22Rv1 (cell line): ENCODE results near the gene LRRFIP1.

Experiments used
- CTCF ChIP-seq: fragments of 450-650 bp; IDR thresholded peaks from 2 replicates; pipeline ENCODE4 v1.5.1; 2017; ENCODE audit warnings: mild to moderate bottlenecking
- ZFX ChIP-seq: fragments of 450-650 bp; IDR thresholded peaks from 2 replicates; pipeline ENCODE4 v1.6.1; 2017; ENCODE audit warnings: antibody characterized with exemption, borderline replicate concordance

DNA sequence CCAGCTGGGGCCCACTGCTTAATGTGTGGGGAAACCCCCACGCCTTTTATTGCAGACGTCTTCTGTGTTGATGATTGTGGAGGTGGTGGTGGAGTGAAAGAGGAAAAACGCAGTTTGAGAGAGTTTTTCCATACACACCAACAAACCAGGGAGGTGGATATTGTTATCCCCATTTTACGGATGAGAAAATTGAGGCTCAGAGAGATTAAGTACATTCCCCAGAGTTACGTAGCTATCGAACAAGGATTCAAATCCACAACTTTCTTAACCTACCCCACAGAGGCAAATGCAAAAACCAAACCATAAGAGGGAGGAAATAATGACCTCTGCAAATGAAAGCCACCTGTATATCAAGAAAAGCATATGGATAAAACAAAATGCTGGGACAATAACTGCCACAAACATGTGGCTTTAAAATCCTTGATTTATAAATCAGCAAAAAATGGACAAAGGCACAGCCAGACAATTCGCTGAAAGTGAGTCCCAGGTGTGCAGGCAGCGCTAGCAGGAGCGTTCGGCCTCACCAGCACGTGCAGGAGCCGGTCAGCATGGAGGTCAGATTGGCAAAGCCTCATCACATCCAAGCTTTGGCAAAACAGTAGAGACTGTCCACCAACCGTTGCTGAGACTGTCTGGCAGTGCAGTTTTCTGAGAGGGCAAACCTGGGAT lies 24.2 kb upstream of the LRRFIP1 start:
- no peak for TF ChIP-seq CTCF
- TF ChIP-seq ZFX = no peak
